GM12892 (cell line): Measurements from ENCODE around the gene SORBS2.

ENCODE experiments used
- POLR2A ChIP-seq: IDR thresholded peaks from 2 replicates; pipeline ENCODE4 v1.6.1; 2011; ENCODE audit warnings: low read depth, low read length, control low read depth
- POLR2AphosphoS5 ChIP-seq: IDR thresholded peaks from 2 replicates; pipeline ENCODE4 v1.6.1; 2011; ENCODE audit warnings: low read depth, low read length, control low read depth
- TAF1 ChIP-seq: IDR thresholded peaks from 2 replicates; pipeline ENCODE4 v1.6.1; 2011; ENCODE audit warnings: low read depth, mild to moderate bottlenecking, control low read depth, low read length, borderline replicate concordance

DNA sequence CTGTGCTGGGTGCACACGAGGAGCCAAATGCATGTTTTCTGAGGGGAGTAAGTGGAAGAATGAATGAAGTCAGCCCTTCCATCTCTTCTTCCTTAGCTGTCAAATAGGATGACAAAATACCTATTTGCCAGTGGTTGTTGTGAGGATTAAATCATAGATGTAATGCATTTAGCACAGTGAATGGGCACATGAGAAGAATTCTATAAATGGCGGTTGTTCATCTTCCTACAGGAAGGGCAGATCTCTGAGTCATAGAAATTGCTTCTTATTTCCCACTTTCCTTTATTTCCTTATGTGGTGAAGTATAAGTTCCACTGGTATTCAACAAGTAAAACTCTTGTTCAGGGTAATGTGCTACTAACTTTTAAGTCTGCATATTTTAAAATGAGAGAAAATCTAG is 83.1 kb downstream of the SORBS2 start:
- TF ChIP-seq POLR2A (no peak), POLR2AphosphoS5 (no peak), TAF1 (no peak)
